GM12801 (cell line): ENCODE measurements around the gene POLR1H.

Experiments
- TF ChIP-seq, protein P1 (sequence below): IDR thresholded peaks from one replicate; pipeline ENCODE4 v1.5.1; 2011; ENCODE audit warnings: control low read depth; ENCODE audit not compliant: insufficient read length; ENCODE audit errors: extremely low read depth

The POLR1H gene

DNA sequence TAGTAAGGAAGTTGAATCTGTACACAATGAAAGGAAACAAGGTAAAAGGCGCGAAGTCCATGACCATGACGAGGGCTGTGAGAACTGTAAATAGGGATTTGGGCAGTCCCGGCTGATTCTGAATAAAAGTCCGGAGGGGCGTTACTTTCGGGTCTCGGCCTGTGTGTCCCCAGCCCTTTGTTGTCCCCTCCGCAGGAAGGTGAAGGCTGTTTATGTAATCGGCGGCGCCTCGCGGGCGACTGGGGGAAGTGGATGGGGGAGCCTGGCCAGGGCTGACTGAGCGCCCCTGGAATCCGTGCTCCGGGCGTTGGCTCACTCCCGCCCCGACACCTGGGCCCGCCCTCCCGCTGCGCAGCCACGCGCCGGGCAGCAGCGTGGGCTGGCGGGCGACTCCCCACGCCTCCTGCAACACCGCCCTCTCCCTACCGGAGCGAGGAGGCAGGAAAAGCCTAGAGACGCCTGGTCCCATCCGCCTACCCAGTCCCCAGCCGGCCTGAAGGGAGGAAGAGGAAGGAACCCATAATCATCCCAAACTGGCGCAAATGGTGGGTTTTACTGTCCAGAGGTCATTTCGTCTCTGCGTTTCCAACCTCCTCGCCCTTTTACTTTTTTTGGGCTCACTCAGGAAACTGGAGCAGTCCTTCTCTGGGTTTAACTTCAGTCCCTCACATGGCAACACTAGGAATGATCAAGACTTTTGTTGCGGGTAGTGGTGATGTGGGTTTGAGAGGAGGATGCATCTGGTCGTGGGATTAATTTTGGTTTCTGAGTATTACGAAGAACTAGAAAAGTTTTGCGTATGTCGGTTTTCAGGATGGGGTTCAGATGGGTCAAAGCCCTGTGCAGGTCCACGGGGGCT is 39.7 kb downstream of the POLR1H start:
- TF ChIP-seq, protein P1, sequence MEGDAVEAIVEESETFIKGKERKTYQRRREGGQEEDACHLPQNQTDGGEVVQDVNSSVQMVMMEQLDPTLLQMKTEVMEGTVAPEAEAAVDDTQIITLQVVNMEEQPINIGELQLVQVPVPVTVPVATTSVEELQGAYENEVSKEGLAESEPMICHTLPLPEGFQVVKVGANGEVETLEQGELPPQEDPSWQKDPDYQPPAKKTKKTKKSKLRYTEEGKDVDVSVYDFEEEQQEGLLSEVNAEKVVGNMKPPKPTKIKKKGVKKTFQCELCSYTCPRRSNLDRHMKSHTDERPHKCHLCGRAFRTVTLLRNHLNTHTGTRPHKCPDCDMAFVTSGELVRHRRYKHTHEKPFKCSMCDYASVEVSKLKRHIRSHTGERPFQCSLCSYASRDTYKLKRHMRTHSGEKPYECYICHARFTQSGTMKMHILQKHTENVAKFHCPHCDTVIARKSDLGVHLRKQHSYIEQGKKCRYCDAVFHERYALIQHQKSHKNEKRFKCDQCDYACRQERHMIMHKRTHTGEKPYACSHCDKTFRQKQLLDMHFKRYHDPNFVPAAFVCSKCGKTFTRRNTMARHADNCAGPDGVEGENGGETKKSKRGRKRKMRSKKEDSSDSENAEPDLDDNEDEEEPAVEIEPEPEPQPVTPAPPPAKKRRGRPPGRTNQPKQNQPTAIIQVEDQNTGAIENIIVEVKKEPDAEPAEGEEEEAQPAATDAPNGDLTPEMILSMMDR: no peak

DNA sequence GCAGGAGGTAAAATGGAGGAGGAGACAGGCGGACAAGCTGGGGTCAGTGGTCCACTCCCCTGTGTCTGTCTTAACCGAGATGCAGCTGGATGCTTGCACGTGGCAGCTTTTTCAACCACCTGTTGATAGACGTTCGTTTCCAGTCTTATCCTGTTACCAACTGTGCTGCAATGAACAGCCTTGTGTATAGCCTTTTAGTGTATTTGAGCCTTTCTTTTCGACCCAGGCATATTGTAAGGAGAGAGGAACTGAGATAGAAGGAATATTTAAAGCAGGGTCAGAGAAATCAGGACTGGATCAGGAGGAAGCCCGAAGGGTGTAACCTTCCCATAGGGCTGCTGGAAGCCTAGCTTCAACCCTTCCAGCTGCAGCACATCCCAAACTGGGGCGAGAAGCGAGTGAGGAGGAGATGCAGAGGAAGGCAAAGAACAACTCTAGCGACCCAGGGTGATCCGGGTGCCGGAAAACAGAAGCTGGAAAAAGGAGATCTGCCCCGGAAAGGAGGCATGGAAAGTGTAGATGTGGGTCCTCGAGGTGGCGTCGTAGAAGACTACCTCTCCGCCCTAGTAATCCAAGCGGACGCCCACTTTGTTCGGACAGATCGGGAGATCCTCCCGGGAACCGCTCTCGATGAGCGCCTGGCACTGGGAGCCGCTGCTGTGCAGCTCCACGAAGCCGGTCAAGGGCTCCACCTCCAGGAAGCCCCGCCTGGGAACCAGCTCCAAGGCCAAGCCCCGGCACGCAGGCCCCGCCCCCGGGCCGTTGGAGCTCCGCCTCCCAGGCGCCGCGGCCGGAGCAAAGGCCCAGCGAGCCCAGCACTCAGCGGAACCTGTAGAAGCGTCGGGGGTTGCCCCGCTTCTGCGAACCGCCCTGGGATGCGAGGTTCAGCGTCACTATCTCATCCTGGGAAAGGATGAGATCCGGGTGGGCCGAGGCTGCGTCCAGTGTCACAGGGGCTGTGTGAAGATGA is 40.7 kb downstream of the POLR1H start:
- TF ChIP-seq, protein P1: no peak

DNA sequence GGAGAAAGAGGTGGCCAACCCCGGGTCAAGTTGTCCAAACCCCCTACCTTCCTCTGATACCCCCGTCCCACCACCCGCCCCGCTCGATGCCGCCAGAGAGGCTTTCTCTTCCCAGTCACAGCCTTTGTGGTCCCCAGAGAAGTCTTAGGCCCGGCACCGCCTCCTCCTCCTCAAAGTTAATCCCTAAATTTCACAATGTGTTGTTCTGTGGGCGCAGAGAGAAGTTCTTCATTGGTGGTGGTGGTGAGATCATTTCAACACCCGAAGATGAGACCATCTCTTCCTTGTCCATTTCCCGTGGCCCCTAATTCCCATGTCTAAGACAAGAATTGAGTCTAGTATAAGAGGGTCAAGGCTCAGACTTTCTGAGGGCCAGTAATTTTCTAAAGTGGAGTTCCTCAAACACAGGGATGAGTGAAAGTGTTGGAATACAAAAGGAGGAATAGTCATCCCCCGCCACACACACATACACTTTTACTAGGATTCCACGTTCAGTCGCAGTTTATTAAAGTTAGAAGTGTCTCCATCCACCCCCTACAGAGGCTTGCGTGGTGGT is 41.4 kb downstream of the POLR1H start:
- TF ChIP-seq, protein P1: no peak

DNA sequence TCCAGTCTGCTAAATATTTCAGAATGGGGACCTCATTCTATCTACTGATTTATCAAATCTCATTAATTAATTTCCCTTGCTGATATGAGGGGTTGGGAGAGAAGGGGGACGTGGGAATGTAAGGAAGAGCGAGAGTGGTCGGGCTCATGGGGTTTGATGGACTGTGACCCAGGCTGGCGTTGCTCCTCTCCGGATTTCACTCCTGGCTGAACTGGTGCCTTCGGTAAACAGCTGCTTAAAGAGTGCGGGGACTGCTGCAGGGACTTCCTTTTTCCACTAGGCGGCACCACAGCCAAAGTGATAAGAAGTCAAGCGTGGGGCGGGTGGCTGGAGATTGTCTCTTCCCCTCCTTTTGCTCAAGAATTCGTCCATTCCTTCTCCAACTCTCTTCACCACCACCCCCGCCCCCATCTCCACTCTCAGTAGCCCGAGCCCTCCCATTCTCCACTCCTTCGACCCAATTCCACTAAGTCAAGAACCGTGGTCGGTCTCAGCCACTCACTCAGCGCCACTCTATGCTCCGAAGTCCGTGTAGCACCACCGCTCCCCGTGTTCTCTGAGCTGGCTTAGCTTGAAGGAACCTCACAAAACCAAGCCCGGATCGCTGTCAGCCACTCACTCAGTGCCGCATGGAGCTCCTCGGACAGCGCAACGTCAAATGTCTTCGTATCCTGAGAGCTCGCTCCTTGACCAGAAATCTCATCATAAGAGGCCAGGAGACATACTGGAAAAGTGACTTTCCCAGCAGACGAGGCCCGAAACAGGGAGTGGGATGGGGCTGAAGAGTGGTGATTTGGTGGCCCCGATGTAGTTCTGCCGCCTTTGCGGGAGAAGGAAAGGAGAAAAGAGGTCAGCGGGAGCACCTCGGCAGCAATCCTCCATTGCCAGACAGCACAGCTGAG is 42.2 kb downstream of the POLR1H start:
- TF ChIP-seq, protein P1: peak; percentile 20

DNA sequence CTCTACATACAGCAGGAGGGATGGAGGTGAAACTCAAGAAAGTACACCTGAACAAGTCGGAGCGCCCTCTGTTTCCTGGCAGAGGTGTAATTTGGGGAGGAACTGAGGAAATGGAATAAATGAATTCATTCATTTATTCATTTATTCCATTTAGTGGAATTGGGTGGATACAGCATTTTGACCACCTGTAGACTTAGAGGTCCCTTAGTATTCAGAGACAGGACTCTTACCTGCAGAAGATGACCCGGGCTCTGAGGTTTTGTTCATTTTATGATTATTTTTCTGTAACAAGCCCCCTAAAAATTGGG is 42.8 kb downstream of the POLR1H start:
- TF ChIP-seq, protein P1: no peak

DNA sequence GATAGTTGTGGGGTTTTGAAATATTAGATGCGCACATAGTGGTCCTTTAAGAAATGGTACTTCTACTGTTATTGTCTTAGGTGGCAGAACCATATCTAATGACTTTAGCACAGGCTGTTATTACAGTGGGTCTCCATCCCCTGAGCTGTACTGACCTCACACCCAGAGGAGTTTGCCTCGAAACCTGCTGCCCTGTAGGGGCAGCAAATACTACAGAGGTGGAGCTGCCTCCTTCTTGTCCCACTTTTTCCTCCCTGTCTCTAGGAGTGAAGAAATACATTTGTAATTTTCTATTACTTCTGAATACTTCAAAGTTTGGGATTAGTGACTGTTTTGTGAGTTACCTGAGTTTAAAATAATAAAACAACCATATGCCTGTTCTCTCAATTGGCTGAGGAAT is 43.6 kb downstream of the POLR1H start:
- TF ChIP-seq, protein P1: no peak
